HG03066 (cell line): ENCODE data around the gene EFS.

Source experiments
- ATAC-seq: cut with Tn5 transposase; IDR thresholded peaks from one replicate; pipeline ENCODE4 v1.9.1; 2021; ENCODE audit warnings: low read depth; ENCODE audit not compliant: unreplicated experiment

EFS gene

GRCh38 chr14:23380197-23380914 lies 15.4 kb upstream of the EFS start:
- no peak for ATAC-seq

GRCh38 chr14:23379366-23380196 lies 14.6 kb upstream of the EFS start:
- no peak for ATAC-seq

- no peak for ATAC-seq
Observed at GRCh38 chr14:23378612-23379220, 13.7 kb upstream of the EFS start.

GRCh38 chr14:23377573-23378563 lies 12.9 kb upstream of the EFS start:
- ATAC-seq = no peak

GRCh38 chr14:23377198-23377550 lies 12.2 kb upstream of the EFS start:
- ATAC-seq = no peak

GRCh38 chr14:23376482-23377197 lies 11.7 kb upstream of the EFS start, which contains the start of gene CMTM5:
CMTM5 (plus strand) TSS chr14:23377046; CDS start chr14:23377252, 206 bp downstream.
- ATAC-seq = no peak

GRCh38 chr14:23375527-23376251 lies 10.7 kb upstream of the EFS start:
- no peak for ATAC-seq

GRCh38 chr14:23373041-23373440 lies 8.1 kb upstream of the EFS start:
- ATAC-seq = no peak

GRCh38 chr14:23372509-23372908 lies 7.5 kb upstream of the EFS start, which contains the start of gene IL25:
IL25 (plus strand) TSS chr14:23372809.
- ATAC-seq = no peak

GRCh38 chr14:23371865-23372264 lies 6.9 kb upstream of the EFS start:
- no peak for ATAC-seq

GRCh38 chr14:23370221-23370620 lies 5.2 kb upstream of the EFS start:
- no peak for ATAC-seq

- ATAC-seq = no peak
Observed at GRCh38 chr14:23366426-23366921, 1.5 kb upstream of the EFS start.

- no peak for ATAC-seq
Observed at GRCh38 chr14:23365732-23366425, 907 bp upstream of the EFS start.

- no peak for ATAC-seq
Observed at GRCh38 chr14:23364164-23365035, 572 bp downstream of the EFS start.

GRCh38 chr14:23362200-23362599 lies 2.8 kb downstream of the EFS start:
- no peak for ATAC-seq

- ATAC-seq = no peak
Observed at GRCh38 chr14:23361763-23362162, 3.2 kb downstream of the EFS start.

- ATAC-seq = no peak
Observed at GRCh38 chr14:23361320-23361719, 3.7 kb downstream of the EFS start.
